Neuronal stem cell (in vitro differentiated cells): Measurements from ENCODE around the gene DNAH8.

ENCODE experiments used
- DNase-seq: peaks from one replicate; pipeline ENCODE4 v3.0.0-alpha.2; 2013; ENCODE audit warnings: low spot score
- H2AFZ ChIP-seq: one replicate; pipeline ENCODE4 v1.6.1; 2013; ENCODE audit warnings: mild to moderate bottlenecking, low read length, inconsistent platforms
- H2AK5ac ChIP-seq: 2 replicates; pipeline ENCODE4 v1.6.1; 2013; ENCODE audit warnings: low read depth, mild to moderate bottlenecking, inconsistent platforms, low read length, moderate library complexity, mixed read lengths
- H2BK120ac ChIP-seq: 2 replicates; pipeline ENCODE4 v1.6.1; 2013; ENCODE audit warnings: low read depth, mild to moderate bottlenecking, inconsistent platforms, low read length, moderate library complexity, mixed read lengths
- H2BK12ac ChIP-seq: one replicate; pipeline ENCODE4 v1.6.1; 2013; ENCODE audit warnings: low read length, inconsistent platforms
- H2BK15ac ChIP-seq: 2 replicates; pipeline ENCODE4 v1.6.1; 2013; ENCODE audit warnings: mild to moderate bottlenecking, low read length, inconsistent platforms, mixed read lengths
- H2BK5ac ChIP-seq: one replicate; pipeline ENCODE4 v1.6.1; 2013; ENCODE audit warnings: inconsistent platforms, mild to moderate bottlenecking, low read length, moderate library complexity
- H3K14ac ChIP-seq: one replicate; pipeline ENCODE4 v1.6.1; 2013; ENCODE audit warnings: low read length, inconsistent platforms
- H3K18ac ChIP-seq: 2 replicates; pipeline ENCODE4 v1.6.1; 2013; ENCODE audit warnings: low read length, inconsistent platforms
- H3K23ac ChIP-seq: 2 replicates; pipeline ENCODE4 v1.6.1; 2013; ENCODE audit warnings: low read depth, mild to moderate bottlenecking, mixed read lengths, low read length, inconsistent platforms; ENCODE audit not compliant: poor library complexity
- H3K27ac ChIP-seq: replicated peaks from 3 replicates; pipeline ENCODE4 v1.5.1; 2013; ENCODE audit warnings: low read length, inconsistent platforms
- H3K27me3 ChIP-seq, 3 experiments: 2 replicates each; pipeline ENCODE4 v1.6.1; 2013; ENCODE audit warnings: low read length in 3 of 3, mild to moderate bottlenecking in 2 of 3, inconsistent platforms in 1 of 3, low read depth in 1 of 3, mixed read lengths in 1 of 3, moderate library complexity in 1 of 3; ENCODE audit not compliant: control insufficient read depth in 3 of 3, insufficient read depth in 3 of 3
- H3K36me3 ChIP-seq, 2 donors: replicated peaks in 1 of 2; 2 replicates each; pipeline ENCODE4 v1.6.1; 2013; ENCODE audit warnings: low read length in 2 of 2; ENCODE audit not compliant: control insufficient read depth in 2 of 2, insufficient read depth in 2 of 2
- H3K4ac ChIP-seq: 2 replicates; pipeline ENCODE4 v1.6.1; 2013; ENCODE audit warnings: inconsistent platforms, mild to moderate bottlenecking, low read length, moderate library complexity
- H3K4me1 ChIP-seq, 2 donors: 1 replicate in 1 of 2; 2 replicates in 1 of 2; pipeline ENCODE4 v1.6.1; 2013; ENCODE audit warnings: low read length in 2 of 2, low read depth in 1 of 2; ENCODE audit not compliant: control insufficient read depth in 2 of 2, insufficient read depth in 1 of 2
- H3K4me2 ChIP-seq: one replicate; pipeline ENCODE4 v1.6.1; 2013; ENCODE audit warnings: mild to moderate bottlenecking, low read length, inconsistent platforms; ENCODE audit not compliant: insufficient read depth, poor library complexity, severe bottlenecking
- H3K4me3 ChIP-seq, 2 donors: 2 replicates each; pipeline ENCODE4 v1.5.1; 2013; ENCODE audit warnings: low read length in 2 of 2, mild to moderate bottlenecking in 2 of 2, inconsistent platforms in 1 of 2, moderate library complexity in 1 of 2
- H3K79me1 ChIP-seq: one replicate; pipeline ENCODE4 v1.6.1; 2013; ENCODE audit warnings: low read depth, mild to moderate bottlenecking, inconsistent platforms, low read length, moderate library complexity
- H3K9ac ChIP-seq: one replicate; pipeline ENCODE4 v1.6.1; 2013; ENCODE audit warnings: mild to moderate bottlenecking, low read depth, low read length, inconsistent platforms; ENCODE audit not compliant: poor library complexity
- H3K9me3 ChIP-seq, 2 donors: replicated peaks in 1 of 2; 2 replicates each; pipeline versions ENCODE3 to v1.6.1; 2013; ENCODE audit warnings: low read length in 2 of 2, mild to moderate bottlenecking in 2 of 2, inconsistent platforms in 1 of 2, low read depth in 1 of 2, mixed read lengths in 1 of 2, moderate library complexity in 1 of 2; ENCODE audit not compliant: control insufficient read depth in 2 of 2, insufficient read depth in 1 of 2
- H4K8ac ChIP-seq: one replicate; pipeline ENCODE4 v1.6.1; 2013; ENCODE audit warnings: low read depth, mild to moderate bottlenecking, inconsistent platforms, low read length, moderate library complexity
- H4K91ac ChIP-seq: one replicate; pipeline ENCODE4 v1.6.1; 2013; ENCODE audit warnings: low read length, low read depth, mild to moderate bottlenecking, inconsistent platforms; ENCODE audit not compliant: poor library complexity
- WGBS, 2 donors: extraction: QIAGEN DNeasy Blood & Tissue Kit; methylation state at CpG; one replicate each; pipeline ENCODE4 v1.1.7; 2013; ENCODE audit warnings: missing lambda C conversion rate in 2 of 2, mixed read lengths in 1 of 2; ENCODE audit not compliant: insufficient read length in 2 of 2, insufficient replicate concordance in 1 of 2; ENCODE audit errors: extremely low coverage in 2 of 2; 5-methylcytosine and 5-hydroxymethylcytosine counted together

DNAH8 gene

GRCh38 chr6:38719358-38719757 is 4.2 kb downstream of the DNAH8 start:
- no peak overlapping the region for H3K18ac ChIP-seq
- no peak overlapping the region for H3K14ac ChIP-seq
- no peak overlapping the region for H3K9ac ChIP-seq
- no peak overlapping the region for H3K4me3 ChIP-seq
- H2BK120ac ChIP-seq = no peak overlapping the region
- H3K79me1 ChIP-seq = no peaks in the 10 kb centered on the region
- no peak overlapping the region for H3K4ac ChIP-seq
- H2BK12ac ChIP-seq = no peak overlapping the region
- H2BK5ac ChIP-seq = no peak overlapping the region
- no peak overlapping the region for H3K23ac ChIP-seq
- peaks cover 0 to 3% of the 10 kb centered on the region in 2 donors for H3K4me1 ChIP-seq
- no peak overlapping the region for H2BK15ac ChIP-seq
- H3K4me2 ChIP-seq = no peak overlapping the region
- H2AK5ac ChIP-seq = no peak overlapping the region
- no peaks in the 10 kb centered on the region for H3K36me3 ChIP-seq
- no peak overlapping the region for H4K8ac ChIP-seq
- no peak overlapping the region for H4K91ac ChIP-seq
- no peak for DNase-seq
- WGBS, 2 donors = no CpG with 5 or more reads among the region's 1 CpG
- H2AFZ ChIP-seq = no peak overlapping the region
- no peak overlapping the region for H3K27ac ChIP-seq
- no peaks in the 10 kb centered on the region for H3K27me3 ChIP-seq
- H3K9me3 ChIP-seq = no peaks in the 10 kb centered on the region

GRCh38 chr6:38720295-38720694 is 5.2 kb downstream of the DNAH8 start:
- H3K27me3 ChIP-seq = no peaks in the 10 kb centered on the region
- peaks cover 0 to 3% of the 10 kb centered on the region in 2 donors for H3K4me1 ChIP-seq
- H4K8ac ChIP-seq = no peak overlapping the region
- no peak overlapping the region for H2BK120ac ChIP-seq
- no peak overlapping the region for H3K14ac ChIP-seq
- peak overlapping the region; percentile 48 for H2AFZ ChIP-seq
- H3K27ac ChIP-seq = no peak overlapping the region
- H3K18ac ChIP-seq = no peak overlapping the region
- no peaks in the 10 kb centered on the region for H3K36me3 ChIP-seq
- H3K4ac ChIP-seq = no peak overlapping the region
- no peak overlapping the region for H2BK5ac ChIP-seq
- no CpG with 5 or more reads among the region's 2 CpGs for WGBS, 2 donors
- no peak overlapping the region for H3K9ac ChIP-seq
- DNase-seq = peak; percentile 9
- no peaks in the 10 kb centered on the region for H3K79me1 ChIP-seq
- no peak overlapping the region for H3K4me2 ChIP-seq
- H2AK5ac ChIP-seq = no peak overlapping the region
- H4K91ac ChIP-seq = no peak overlapping the region
- no peaks in the 10 kb centered on the region for H3K9me3 ChIP-seq
- no peak overlapping the region for H2BK15ac ChIP-seq
- no peak overlapping the region for H2BK12ac ChIP-seq
- no peak overlapping the region for H3K23ac ChIP-seq
- no peak overlapping the region for H3K4me3 ChIP-seq

- DNase-seq = no peak
- no peak overlapping the region for H2BK5ac ChIP-seq
- no peak overlapping the region for H2AK5ac ChIP-seq
- no peaks in the 10 kb centered on the region for H3K36me3 ChIP-seq
- H2BK12ac ChIP-seq = no peak overlapping the region
- H3K18ac ChIP-seq = no peak overlapping the region
- H2BK120ac ChIP-seq = no peak overlapping the region
- H3K9ac ChIP-seq = no peak overlapping the region
- H3K27me3 ChIP-seq = no peaks in the 10 kb centered on the region
- H3K27ac ChIP-seq = no peak overlapping the region
- no peaks in the 10 kb centered on the region for H3K79me1 ChIP-seq
- no peak overlapping the region for H3K4ac ChIP-seq
- H4K91ac ChIP-seq = no peak overlapping the region
- H4K8ac ChIP-seq = no peak overlapping the region
- WGBS, 2 donors = no CpG with 5 or more reads among the region's 3 CpGs
- no peak overlapping the region for H2BK15ac ChIP-seq
- no peak overlapping the region for H3K4me3 ChIP-seq
- H3K9me3 ChIP-seq = no peaks in the 10 kb centered on the region
- H3K4me1 ChIP-seq = peaks cover 3 to 5% of the 10 kb centered on the region in 2 donors
- no peak overlapping the region for H3K23ac ChIP-seq
- H3K14ac ChIP-seq = no peak overlapping the region
- H3K4me2 ChIP-seq = no peak overlapping the region
- no peak overlapping the region for H2AFZ ChIP-seq
Measured at GRCh38 chr6:38722038-38722437, 6.9 kb downstream of the DNAH8 start.

- no peak overlapping the region for H3K23ac ChIP-seq
- H3K9ac ChIP-seq = no peak overlapping the region
- H3K9me3 ChIP-seq = no peaks in the 10 kb centered on the region
- H4K8ac ChIP-seq = no peak overlapping the region
- H3K4ac ChIP-seq = no peak overlapping the region
- H3K79me1 ChIP-seq = no peaks in the 10 kb centered on the region
- peak overlapping the region; percentile 26 for H2AFZ ChIP-seq
- no peak overlapping the region for H2AK5ac ChIP-seq
- no peak overlapping the region for H3K4me3 ChIP-seq
- no peak overlapping the region for H3K4me2 ChIP-seq
- WGBS, 2 donors = no CpG with 5 or more reads among the region's 26 CpGs
- H2BK5ac ChIP-seq = no peak overlapping the region
- no peak for DNase-seq
- H3K18ac ChIP-seq = no peak overlapping the region
- H3K27ac ChIP-seq = no peak overlapping the region
- H4K91ac ChIP-seq = no peak overlapping the region
- no peaks in the 10 kb centered on the region for H3K36me3 ChIP-seq
- no peak overlapping the region for H2BK120ac ChIP-seq
- H2BK12ac ChIP-seq = no peak overlapping the region
- H3K14ac ChIP-seq = no peak overlapping the region
- H3K4me1 ChIP-seq = peaks cover 4 to 5% of the 10 kb centered on the region in 2 donors
- H3K27me3 ChIP-seq = no peaks in the 10 kb centered on the region
- H2BK15ac ChIP-seq = no peak overlapping the region
Measured at GRCh38 chr6:38722727-38723334, 7.7 kb downstream of the DNAH8 start.
